ENCODE data around the gene LINC00237.

The LINC00237 gene

DNA sequence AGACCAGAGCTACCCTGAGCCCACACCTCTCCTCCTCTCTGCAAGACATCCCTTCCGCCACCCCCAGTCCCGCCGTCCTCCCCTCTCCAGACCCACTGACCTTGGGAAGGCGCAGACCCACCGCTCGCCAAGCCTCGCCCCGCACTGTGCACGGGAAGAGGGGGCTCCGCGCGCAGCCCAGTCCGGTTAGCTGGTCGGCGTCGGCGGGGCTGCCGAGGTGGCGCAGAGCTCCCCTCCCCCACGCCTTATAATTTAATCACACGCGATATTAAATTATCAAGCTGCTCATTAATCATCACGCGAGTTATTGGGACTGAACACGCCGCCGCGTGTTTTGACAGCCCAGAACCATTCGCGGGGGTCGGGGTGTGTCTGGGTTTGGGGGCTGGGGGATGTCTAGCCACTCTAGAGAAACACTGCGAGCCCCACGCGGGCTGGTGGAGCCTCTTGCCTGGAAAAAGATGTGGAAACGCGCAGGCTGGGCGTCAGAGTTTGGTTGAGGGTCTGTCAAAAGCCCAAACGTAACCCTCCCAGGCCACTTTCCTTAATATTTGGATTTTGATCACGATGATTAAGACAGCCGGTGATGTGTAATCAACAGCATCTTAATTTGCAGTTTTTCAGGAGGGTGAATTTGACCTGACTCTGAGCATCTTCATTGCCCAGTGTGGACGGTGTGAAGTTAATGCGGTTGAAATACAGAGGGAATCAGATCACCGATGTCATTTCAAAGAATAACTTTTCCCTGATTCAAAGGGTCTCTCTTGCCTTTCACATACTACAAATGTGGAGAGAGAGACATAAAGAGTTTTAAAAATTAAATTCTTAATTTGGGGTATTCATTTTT lies at the start of gene LINC00237:
LINC00237 (minus strand) TSS at position 188 of the 847 bp plus-strand sequence.
- DNase-seq, result no peak

DNA sequence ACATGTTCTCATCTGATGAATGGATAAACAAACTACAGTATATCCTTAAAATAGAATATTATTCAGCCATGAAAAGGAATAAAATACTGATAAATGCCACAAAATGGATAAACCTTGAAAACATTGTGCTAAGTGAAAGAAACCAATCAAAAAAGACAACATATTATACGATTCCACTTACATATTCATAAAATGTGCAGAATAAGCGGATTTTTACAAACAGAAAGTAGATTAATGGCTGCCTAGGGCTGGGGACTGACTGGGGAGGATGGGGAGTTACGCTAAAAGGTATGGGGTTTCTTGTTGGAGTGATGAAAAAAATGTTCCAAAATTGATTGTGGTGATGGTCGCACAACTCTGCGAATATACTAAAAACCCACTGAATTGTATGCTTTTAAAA lies 49.1 kb upstream of the LINC00237 start:
- DNase-seq, result no peak

DNA sequence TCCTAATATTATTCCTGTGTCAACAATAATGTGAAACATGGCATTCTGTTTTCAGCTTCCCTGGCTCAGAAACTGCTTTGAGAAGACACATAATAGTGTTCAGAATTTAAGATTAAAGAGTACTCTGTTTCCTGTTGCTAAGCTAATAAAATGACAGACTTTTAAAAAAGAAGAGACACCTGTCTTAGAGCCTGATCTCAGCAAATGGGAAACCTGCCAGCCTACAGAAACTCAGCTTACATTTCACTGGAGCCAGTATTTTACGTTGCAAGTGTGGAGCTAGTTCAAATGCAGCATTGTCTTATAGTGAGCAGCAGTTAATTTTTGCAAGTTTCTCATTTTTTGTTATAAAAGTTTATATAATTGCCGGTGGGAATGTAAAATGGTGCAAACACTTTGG lies 48.5 kb upstream of the LINC00237 start:
- DNase-seq, result no peak

DNA sequence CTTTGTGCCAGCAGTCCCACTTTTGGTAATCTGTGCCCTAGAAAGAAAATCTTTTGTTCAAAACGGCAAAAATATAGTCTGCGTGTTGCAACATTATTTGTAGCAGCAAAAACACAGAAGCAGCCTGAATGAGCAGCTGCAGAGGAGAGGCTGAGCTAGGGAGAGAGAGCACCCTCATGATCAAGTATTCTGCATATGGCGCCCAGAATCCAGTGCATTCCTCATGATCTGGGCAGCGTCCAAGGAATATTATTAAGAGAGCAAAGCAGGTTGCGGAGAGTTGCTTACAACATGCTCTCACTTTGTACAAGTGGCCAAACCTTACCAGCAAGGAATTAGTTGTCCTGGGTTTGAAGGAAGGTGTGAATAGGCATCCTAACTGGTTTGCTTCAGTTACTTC lies 45.6 kb upstream of the LINC00237 start:
- no peak for DNase-seq

DNA sequence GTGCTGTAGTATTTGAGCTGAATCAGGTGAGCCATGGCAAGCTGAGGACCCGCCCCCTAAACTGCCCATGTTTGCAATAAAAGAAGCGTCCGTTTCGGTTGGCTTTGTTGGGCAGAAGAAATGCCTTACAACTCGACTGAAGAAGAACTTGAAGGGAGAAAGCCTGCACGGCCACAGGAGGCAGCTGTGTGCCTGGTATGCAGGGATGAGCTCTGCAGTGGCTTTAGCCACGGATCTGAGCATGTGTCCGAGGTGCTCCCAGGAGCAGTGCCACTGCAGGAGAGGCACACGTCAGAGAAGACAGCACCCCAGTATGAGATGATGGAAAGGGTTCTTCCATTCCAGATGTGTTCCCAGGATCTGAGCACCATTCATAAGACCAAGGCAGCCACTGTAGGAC lies 43.2 kb upstream of the LINC00237 start:
- DNase-seq, result no peak

DNA sequence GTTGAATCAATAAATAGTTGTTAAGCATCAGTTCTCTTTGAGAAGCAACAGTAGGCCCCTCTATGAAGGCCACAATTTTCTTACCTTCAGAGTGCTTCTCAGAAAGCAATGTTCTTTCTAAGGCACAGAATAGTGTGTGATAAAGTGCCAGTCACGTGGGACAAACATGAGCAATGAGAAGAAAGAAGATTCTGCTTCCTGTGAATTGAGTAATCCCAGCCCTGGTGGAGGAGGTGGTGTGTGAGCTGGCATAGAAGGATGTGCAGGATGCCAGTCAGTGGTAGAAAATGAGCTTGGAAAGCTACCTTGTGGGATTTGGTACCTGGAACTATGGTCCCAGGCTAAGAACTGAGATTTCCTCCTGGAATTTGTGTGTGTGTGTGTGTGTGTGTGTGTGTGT lies 41.4 kb upstream of the LINC00237 start:
- no peak for DNase-seq

DNA sequence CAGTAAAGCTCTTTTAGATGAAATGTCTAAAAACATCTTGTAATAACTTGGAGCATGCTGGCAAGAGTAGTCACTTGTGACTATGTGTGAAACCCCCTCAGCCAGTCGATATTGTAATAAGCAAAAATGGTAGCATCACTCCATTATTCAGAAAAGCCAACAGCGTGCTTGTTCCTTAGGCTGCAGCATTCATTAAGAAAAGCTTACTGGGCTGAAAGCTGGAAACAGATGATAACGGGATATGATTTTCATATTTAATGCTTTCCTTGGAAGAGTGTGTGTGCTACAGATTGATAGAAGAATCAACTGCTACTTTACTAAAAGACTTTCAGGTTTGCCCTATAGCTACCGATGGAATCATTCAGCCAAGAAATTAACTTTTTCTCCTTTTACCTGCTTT lies 40.1 kb upstream of the LINC00237 start:
- no peak for DNase-seq

DNA sequence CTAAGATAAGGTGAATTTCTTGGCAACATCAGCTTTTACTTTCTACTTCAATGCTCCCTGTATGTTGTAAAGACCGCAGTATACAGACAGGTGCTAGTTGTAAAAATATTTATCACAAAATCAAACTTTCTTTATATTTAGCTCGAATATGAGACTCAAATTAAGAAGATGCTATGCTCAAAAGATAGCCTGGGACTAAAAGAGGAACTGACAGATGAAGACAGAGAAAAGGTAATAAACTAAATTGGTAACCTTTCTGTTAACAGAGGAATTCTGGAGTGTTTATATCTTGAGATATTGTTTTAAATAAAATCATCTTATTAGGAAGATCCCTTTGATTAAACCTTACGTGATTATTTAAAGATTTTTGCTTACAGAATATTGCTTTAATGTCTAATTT lies 39.3 kb upstream of the LINC00237 start:
- no peak for DNase-seq

DNA sequence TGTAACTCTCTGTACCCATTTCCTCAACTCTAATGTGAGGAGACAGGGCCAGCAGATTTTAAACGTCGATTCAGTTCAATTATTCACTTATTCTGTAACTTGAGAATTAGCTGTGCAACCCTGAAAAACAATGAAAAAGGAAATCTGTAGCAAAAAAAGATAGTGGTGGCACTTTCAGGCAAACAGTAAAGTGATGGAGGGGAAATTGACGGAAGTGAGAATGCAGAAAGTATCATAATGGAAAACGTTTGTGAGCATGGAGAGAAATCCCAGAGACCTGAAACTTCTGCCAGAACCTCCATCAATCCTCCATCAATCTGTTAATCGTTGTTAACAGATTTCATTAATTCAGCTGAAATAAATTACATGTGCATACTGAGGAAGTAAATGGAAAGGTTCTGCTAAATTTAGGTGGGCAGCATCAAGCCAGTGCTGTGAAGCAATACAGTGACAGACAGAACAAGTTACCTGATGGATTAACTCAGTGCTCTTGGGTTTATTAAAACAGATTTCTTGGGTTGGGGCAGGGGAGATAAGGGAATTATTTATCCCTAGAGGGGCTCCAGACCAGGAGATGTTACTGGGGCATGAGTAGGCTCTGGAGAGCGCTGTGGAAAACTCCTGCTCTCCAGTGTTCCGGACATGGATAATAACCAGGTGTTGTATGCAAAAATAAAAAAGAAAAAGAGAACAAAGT lies 37.2 kb upstream of the LINC00237 start:
- DNase-seq, result no peak

DNA sequence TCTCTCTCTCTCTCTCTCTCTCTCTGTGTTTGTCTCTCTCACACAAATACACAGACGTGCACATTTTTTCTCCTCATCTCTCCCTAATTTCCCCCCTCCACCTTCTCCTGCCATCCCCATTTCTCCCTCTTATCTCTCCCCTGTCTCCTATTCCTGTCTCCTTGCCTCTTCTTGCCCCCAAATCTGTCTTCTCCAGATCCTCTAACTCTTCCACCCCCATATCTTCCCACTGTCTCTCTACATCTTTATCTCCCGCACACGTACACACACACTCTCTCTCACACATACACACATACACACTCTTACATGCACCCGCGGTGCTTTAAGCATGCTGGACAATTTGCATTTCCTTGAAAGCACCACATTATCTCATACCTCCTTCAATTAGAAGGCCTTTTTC lies 35.7 kb upstream of the LINC00237 start:
- no peak for DNase-seq

DNA sequence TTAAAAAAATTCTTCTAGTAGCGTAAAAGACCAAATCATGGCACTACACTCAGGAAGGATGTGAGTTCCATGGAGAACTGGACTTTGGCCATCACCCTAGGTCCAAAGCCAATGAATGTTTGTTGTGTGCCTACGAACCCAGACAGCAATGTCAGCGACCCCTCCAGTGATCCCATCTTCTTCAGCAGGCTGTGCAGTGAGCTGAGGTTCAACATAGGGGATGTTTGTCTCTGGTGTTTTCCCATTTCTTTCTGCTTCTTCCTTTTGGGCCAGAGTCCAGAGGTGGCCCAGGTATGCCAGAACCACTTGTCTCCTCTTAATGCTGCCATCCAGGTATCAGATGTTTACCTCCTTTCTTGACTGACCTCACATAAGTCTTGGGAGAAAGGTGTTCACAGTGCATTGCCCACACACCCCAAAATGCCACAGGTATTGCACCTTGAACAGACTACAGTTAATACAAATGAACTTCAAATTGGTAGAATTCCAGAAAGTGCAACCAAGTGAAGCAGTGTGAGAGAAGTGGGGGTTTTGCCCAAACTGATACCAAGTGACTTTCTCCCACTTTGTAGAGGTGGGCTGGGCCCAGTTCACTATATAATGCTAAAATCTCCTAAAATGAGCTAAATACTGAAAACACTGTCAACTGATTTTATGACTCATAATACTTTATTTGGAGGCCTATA lies 33.9 kb upstream of the LINC00237 start:
- no peak for DNase-seq

DNA sequence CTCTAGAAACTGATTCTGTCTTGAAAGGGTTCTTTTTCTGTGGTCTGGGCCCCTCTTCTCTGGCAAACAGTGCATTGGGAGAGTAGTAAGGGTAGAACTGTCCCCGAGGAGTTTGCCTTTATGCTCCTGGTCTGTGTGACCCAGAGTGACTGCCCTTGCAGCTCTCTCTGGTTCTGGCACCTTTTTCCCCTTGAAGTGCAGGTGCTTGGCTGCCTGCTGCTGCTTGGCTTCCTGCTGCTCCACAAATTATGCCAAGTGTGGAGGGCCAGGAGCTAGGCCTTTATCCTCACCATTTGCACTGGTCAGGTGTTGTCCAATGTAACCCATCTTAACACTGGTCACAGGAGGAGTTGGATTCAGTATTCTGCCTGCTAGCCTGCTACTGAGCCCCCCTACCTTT lies 30.9 kb upstream of the LINC00237 start:
- DNase-seq, result no peak

DNA sequence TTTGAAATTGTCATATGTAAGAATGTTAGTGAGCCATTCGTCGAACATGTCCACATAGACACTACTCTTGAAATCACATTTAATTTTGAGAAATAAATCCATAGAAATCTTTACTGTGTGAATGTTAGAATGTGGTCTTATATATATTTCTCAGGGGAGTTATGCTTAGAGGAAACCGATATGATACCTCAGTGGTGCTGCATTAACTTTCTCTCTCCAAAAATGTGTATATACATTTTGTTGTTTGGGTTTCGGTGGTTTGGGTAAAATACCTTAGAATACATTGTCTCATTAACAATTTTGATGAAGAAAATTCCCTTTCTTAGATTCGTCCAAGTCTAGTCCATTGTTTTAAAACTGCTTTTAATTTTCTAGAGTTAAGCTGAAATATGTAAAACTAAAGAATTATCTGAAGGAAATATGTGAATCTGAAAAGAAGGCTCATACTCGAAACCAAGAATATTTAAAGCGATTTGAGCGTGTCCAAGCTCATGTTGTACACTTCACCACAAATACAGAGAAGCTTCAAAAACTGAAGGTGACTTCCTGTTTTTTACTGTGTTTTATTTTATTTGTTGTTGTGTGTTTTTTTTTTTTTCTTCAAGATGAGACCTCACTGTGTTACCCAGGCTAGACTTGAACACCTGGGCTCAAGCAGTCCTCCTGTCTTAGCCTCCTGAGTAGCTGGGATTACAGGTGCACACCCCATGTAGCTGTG lies 30.0 kb upstream of the LINC00237 start:
- no peak for DNase-seq

DNA sequence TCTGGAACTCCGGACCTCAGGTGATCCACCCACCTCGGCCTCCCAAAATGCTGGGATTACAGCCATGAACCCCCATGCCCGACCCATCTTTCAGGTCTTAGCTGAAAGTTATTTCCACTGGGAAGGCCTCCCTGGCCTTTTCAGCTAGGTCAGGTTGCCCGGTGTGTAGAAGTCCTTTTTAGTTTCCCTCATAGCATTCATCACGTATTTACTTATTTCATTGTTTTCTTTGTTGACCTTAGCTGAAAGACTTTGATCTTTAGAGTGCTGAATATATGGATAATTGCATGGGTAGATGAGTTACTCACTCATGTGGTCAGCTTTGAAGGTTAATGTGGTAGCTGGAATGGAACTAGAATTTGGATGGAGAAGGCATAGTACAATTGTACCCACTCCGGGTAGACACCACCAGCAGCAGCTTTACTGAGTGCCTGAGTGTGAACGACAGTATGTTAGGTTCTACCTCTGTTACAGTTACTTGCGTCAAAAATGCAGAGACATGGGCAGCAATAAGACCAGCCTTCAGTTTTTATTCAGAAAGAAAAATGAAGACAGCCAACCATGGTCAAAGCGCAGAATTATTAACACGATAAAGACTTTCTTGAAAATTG lies 28.8 kb upstream of the LINC00237 start:
- no peak for DNase-seq

DNA sequence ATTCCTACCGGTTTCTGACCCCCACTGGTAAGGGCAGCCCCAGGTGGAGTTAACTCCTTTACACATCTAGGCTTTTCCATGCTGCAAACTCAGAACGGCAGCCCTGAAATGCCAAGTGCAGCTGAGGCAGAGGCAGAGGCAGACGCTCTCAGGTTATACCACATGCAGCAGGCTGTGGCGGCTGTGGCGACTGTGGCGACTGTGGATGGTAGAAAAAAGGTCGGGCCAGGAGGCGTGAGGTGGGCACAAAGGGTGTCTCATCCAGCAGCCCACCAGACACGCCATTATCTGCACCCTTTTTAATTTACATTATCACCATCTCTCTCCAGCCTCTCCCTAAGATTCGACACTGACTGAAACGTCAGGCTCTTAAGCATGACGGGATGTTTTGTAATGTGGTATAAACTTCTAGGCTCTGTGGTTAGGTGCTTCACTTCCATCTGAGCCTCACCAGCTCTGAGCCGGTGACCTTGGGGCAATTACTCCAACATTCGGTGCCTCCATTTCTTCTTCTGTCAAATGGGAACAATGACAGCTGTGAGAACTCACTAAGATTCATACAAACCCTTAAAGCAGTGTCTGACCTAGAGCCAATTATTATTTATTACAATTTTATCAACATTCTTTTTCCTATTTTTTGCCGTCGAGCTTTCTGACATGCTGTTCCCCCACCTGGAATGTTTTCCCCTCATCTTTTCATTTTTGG lies 27.9 kb upstream of the LINC00237 start:
- DNase-seq, result no peak

DNA sequence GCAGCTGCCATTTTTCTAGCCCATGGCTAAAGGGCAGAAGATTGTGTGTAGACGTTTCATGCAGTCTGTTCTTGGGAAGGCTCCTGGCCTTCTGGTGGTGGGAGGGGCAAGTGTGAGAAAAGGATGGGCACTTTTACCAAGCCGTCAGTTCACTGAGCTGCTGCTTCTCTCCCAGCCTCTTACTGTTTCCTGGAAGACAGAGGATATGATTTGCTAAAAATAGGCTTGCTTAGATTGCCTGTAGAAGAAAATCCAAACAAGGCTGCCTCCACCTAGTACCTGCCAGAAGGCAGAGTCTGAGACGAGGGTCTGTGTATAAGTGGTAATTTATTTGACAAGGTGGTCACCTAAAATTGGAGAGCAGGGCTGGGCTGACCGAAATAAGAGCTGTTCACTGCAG lies 27.2 kb upstream of the LINC00237 start:
- DNase-seq, result no peak

DNA sequence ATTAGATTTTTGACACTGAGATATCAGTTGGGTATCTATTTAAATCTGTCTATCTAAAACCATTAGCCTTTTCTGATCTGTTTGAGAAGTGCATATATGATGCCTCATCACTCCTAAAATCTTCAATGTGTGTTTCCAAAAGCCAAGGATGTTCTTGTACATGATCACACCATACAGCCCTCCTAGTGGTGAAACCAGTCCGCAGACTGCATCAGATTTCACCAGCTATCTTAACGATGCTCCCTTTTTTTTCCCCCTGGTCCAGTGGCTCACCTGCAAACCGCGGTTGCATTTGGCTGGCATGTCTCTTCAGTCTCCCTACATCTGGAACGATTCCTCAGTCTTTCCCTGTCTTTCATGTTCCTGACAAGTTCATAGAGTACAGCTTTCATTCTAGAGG lies 23.7 kb upstream of the LINC00237 start:
- DNase-seq, result no peak

DNA sequence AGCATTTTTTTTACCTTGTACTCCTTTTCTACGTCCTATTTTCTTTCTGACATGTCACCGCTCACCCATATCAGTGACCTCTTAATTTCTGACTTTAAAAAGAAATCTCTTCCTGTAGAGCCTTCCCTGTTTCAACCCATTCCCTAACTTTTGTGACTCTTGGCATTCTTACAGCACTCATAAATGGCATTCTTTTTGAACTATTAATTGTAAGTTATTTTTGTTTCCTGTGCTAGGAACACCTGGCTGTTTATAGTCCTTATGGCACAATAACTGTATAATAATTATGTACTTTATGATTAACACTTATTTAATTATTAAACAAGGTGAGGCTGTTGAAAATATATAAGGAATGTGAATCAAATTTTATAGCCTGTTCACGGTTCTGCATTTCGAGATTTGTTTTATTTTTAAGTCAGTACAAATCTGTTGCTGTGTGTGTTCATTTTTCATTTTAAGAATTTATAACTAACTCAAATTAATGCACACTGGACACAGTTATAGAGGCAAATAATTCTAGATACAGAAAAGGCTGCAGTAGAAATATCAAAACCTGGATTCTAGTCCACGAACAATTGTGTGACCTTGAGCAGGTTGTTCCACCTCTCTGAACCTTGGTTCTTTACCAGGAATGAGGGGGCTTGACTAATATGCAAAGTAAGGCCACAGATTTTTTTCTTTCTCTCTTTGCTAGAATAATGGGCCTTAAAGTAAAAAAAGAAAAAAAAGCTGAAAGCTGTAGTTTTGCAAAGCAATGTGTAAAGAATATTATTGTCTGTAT lies 21.2 kb upstream of the LINC00237 start:
- DNase-seq, result no peak

DNA sequence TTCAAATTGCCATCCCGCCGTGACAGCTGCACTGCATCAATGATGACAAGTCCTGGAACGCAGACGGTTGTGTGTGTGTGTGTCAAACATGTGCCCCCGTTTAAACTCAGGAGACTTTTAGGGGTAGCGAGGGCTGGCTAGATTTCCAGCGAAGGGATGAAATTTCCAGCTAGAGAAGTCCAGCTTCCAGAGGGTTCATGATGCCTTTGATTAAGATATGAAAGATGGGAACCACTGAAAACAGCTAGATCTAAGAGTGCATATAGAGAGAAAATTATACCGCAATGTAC lies 20.4 kb upstream of the LINC00237 start:
- no peak for DNase-seq

DNA sequence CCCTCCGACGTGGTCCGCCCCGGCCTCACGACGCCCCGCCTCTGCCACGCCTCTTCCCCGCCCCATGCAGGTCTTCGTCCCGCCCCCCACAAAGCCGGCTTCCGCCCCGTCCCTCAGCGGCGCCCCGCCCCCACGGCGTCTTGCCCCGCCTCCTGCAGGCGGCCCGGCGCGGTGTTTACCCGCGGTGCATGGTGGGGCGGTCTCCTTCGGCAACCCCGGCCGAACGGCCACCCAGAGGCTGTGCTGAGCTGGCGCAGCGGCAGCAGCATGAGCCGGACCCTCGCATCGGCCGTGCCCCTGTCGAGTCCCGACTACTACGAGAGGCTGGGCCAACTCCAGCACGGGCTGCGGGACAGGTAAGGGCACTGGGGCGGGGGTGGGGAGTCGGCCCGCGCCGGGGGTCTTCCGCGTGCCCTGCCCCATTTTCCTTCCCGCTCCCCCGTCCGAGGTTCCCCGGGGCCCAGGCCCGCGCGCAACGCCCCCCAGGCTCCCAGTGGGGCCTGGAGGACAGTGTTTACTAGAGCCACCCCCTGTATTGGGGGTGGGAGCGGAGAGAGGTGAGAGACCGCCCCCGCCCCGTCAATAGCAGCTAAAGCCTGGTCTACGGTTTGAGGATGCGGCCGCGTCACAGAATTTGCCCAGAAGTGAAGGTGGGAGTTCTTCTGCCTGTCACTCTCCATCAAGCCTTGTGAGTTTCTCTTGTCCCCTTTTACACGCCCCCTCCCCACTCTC lies 19.9 kb upstream of the LINC00237 start, which contains the start of gene KIZ:
KIZ (plus strand) TSS at position 234 of the 732 bp plus-strand sequence; CDS start at position 268, 34 bp downstream.
- peak; percentile 86 to 92 for DNase-seq
